ENCODE data around the gene MYZAP.

MYZAP gene

DNA sequence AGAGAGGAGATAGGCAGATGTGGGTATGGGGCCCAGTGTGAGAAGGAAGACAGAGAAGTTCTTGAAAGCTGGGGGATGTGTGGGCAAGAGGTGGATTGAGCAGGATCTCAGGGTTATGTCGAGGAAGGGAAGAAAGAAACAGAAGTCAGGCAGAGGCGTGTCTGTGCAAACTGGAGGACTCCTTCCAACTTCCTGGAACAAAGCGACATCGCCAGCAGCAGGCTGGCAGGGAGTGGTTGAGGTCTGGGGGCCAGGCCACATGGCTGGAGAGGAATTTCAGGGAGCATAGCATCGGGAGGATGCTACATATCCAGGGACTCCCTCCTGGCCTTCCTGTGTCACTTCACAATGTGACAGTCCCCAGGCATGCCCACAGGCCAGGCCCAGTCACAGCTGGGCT is 42.9 kb upstream of the MYZAP start:
- no peak overlapping the region for H3K27ac ChIP-seq
- TF ChIP-seq ZFX (IDR thresholded peaks at IDR 0.05; ENCODE audit: borderline replicate concordance): no peak
- TF ChIP-seq, protein P1, sequence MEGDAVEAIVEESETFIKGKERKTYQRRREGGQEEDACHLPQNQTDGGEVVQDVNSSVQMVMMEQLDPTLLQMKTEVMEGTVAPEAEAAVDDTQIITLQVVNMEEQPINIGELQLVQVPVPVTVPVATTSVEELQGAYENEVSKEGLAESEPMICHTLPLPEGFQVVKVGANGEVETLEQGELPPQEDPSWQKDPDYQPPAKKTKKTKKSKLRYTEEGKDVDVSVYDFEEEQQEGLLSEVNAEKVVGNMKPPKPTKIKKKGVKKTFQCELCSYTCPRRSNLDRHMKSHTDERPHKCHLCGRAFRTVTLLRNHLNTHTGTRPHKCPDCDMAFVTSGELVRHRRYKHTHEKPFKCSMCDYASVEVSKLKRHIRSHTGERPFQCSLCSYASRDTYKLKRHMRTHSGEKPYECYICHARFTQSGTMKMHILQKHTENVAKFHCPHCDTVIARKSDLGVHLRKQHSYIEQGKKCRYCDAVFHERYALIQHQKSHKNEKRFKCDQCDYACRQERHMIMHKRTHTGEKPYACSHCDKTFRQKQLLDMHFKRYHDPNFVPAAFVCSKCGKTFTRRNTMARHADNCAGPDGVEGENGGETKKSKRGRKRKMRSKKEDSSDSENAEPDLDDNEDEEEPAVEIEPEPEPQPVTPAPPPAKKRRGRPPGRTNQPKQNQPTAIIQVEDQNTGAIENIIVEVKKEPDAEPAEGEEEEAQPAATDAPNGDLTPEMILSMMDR (IDR thresholded peaks at IDR 0.05): no peak

DNA sequence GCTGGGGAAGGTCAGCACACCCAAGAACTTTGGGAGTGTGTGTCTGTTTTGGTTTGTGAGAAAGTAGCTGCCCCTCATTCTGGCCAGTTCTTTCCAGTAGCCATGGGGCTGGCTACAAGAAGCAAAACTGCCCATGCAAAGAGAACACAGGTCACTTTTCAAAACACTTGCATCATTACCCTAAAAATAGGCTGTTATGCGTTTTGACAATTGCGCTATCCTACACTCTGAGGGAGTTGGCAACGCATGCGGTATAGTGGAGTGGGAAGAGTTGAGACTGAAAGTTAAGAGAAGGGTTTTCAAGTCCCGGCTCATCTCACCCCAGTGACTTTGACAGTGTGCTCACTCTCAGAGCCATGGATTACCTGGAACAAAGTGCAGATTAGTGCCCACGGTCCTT is 41.8 kb upstream of the MYZAP start:
- no peak for TF ChIP-seq ZFX (IDR thresholded peaks at IDR 0.05; ENCODE audit: borderline replicate concordance)
- TF ChIP-seq, protein P1 (IDR thresholded peaks at IDR 0.05): no peak
- no peak overlapping the region for H3K27ac ChIP-seq

DNA sequence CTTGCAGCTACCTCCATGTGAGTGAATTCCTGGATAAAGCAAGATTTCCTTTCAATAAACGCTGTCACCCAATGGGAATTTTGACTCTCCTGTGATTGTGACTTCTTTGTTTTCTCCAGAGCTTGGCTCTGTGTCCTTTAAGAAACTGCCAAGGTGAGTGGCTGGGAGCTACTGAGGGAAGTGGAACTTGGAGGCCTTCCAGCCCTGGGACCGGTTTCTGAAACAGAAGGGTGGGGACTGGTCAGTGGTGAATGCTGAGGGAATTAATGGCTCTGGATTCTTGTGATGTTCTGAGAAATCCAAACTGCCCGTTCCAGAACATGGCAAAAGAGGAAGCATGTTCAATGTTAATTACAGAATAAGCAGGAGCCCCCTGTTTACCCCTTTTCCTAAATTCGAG is 41.1 kb upstream of the MYZAP start:
- TF ChIP-seq, protein P1 (IDR thresholded peaks at IDR 0.05): no peak
- no peak for TF ChIP-seq ZFX (IDR thresholded peaks at IDR 0.05; ENCODE audit: borderline replicate concordance)
- H3K27ac ChIP-seq: no peak overlapping the region

DNA sequence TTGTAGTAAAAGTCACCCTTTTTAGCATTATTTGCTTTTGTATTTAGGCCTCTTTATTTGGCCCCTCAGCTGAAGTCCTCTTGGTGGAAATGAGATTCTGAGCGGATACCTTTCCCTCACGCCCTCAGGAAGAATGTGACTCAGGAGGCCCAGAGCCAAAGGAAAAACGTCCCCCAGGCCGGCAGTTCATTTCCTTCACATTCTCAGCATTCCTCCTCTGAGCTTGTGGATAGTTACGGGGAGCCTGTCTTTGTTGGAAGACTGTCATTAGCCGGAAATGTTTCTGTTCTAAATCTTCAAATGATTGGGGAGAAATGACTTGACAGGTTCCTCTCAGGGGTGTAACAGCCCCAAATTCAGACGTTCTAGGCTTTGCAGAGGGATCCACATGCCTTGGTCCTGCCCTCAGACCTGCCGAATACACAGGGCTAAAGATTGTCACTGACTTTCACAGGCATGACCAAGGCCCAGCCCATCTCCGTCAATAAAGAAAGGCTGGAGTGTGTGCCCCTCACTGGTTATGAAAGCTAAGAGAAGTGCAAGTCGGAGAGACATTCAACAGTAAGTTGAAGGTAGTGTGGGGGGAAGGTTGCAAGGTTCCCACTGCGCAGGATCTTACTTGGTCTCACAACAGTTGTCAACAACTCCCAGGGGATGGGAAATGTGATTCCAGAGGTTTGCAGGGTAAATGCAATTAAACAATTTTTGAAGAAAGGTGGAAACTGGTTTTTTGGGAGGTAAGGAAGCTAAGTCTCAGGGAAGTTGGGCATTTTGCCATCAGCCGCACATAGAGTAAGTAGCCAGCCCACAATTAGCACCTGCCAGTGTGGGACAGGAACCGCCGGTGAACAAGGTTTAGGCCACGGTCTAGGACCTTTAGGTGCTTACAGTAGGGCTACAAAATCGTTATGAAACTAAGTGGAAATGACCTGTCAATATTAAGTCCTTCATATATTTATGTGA is 39.7 kb upstream of the MYZAP start:
- no peak overlapping the region for H3K27ac ChIP-seq
- TF ChIP-seq, protein P1 (IDR thresholded peaks at IDR 0.05): no peak
- TF ChIP-seq ZFX (IDR thresholded peaks at IDR 0.05; ENCODE audit: borderline replicate concordance): no peak

DNA sequence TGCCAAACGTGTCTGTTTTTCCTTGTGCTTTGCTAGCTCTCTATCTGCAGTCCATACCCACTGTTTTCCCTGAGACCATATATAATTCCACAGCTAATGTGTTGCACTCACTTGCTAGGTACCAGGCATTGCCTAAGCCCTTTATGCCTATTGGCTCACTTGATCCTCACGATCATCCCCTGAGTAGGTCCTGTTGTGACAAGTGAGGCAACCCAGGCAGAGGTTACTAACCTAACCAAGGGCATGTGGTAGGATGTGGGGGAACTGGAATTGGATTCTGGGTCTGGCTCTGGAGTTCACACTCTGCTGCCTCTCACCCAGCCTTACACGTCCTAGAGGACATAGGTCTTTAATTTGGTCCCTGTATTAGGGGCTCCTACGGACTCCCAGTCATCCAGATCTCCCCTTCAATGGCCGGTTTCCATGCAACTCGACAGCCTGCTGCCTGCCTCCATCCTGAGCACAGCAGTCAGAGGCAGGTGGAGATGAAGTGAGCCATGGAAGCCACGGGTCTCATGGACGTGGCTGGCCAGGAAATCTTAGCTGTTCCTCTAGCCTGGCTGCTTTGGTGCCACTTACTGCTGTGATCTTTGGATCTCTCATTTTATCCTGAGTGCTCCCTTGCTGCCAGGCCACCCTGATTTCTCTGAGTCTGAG is 38.9 kb upstream of the MYZAP start:
- H3K27ac ChIP-seq: no peak overlapping the region
- TF ChIP-seq, protein P1 (IDR thresholded peaks at IDR 0.05): no peak
- TF ChIP-seq ZFX (IDR thresholded peaks at IDR 0.05; ENCODE audit: borderline replicate concordance): no peak

DNA sequence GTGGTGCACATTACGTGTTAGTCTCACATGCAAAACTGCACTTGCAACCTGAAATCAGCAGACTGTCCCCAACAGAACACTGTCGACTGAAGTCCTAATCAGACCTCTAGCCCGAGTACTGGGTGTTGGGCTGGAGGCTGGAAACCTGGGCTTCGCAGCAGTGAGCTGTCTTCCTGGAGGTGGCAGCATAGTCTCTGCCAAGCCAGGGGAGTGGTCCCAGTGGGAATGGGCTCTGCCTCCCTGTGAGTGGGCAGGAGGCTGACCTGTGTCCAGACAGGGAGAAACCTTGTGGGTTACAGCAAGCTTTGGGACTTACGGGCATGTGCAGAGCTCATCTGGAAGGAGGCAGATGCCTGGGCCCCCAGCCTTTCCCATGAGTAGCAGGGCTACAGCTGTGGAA is 38.2 kb upstream of the MYZAP start:
- H3K27ac ChIP-seq: no peak overlapping the region
- TF ChIP-seq, protein P1 (IDR thresholded peaks at IDR 0.05): no peak
- TF ChIP-seq ZFX (IDR thresholded peaks at IDR 0.05; ENCODE audit: borderline replicate concordance): no peak

Measured in 22Rv1 (cell line).